WTC11 (cell line): Measurements from ENCODE around the gene GPR61. TPM values are rescaled to one million over a fixed set of nuclear protein-coding genes. Genes with fewer than 3 reads are reported as not detected.

Experiments
- ESRRA ChIP-seq: sonication (generic); formaldehyde crosslinking; IDR thresholded peaks from 2 replicates; pipeline ENCODE4 v1.8.1; 2022; ENCODE audit warnings: mild to moderate bottlenecking, missing genetic modification reagents, borderline replicate concordance
- FOXP1 ChIP-seq: sonication (generic); formaldehyde crosslinking; IDR thresholded peaks from 2 replicates; pipeline ENCODE4 v1.8.0; 2022; ENCODE audit warnings: missing genetic modification reagents, mild to moderate bottlenecking, moderate library complexity, borderline replicate concordance
- HMGA2 ChIP-seq: fragments of 250-450 bp; sonication (Bioruptor Pico); IDR thresholded peaks from 2 replicates; pipeline ENCODE4 v1.4.0; 2021; ENCODE audit warnings: mild to moderate bottlenecking, moderate library complexity
- KAT7 ChIP-seq: sonication (generic); formaldehyde crosslinking; IDR thresholded peaks from 2 replicates; pipeline ENCODE4 v1.8.1; 2023; ENCODE audit warnings: missing genetic modification reagents, mild to moderate bottlenecking, borderline replicate concordance
- MYBL2 ChIP-seq: sonication (generic); formaldehyde crosslinking; IDR thresholded peaks from 2 replicates; pipeline ENCODE4 v1.8.1; 2023; ENCODE audit warnings: mild to moderate bottlenecking, moderate library complexity, missing genetic modification reagents
- NFYB ChIP-seq: sonication (generic); formaldehyde crosslinking; conservative IDR thresholded peaks from 2 replicates; pipeline ENCODE4 v1.8.0; 2022; ENCODE audit warnings: low read depth, missing genetic modification reagents
- NR3C1 ChIP-seq: sonication (generic); formaldehyde crosslinking; conservative IDR thresholded peaks from 2 replicates; pipeline ENCODE4 v1.8.1; 2023; ENCODE audit warnings: low read depth, mild to moderate bottlenecking, missing genetic modification reagents
- OVOL2 ChIP-seq: fragments of 250-450 bp; sonication (Bioruptor Pico); IDR thresholded peaks from 2 replicates; pipeline ENCODE4 v1.9.0; 2021; ENCODE audit warnings: mild to moderate bottlenecking, borderline replicate concordance
- RELA ChIP-seq: sonication (generic); formaldehyde crosslinking; IDR thresholded peaks from 2 replicates; pipeline ENCODE4 v1.8.1; 2022; ENCODE audit warnings: missing genetic modification reagents, mild to moderate bottlenecking, borderline replicate concordance
- SOX15 ChIP-seq: fragments of 250-450 bp; sonication (Bioruptor Pico); IDR thresholded peaks from 2 replicates; pipeline ENCODE4 v1.9.0; 2021; ENCODE audit warnings: mild to moderate bottlenecking
- ZNF121 ChIP-seq: sonication (generic); formaldehyde crosslinking; IDR thresholded peaks from 2 replicates; pipeline ENCODE4 v1.8.0; 2023; ENCODE audit warnings: missing genetic modification reagents
- ZNF138 ChIP-seq: sonication (generic); formaldehyde crosslinking; conservative IDR thresholded peaks from 2 replicates; pipeline ENCODE4 v1.8.1; 2022; ENCODE audit warnings: mild to moderate bottlenecking, moderate library complexity, missing genetic modification reagents
- ZNF232 ChIP-seq: sonication (generic); formaldehyde crosslinking; IDR thresholded peaks from 2 replicates; pipeline ENCODE4 v1.8.0; 2022; ENCODE audit warnings: mild to moderate bottlenecking, missing genetic modification reagents
- ZNF263 ChIP-seq: sonication (generic); formaldehyde crosslinking; IDR thresholded peaks from 2 replicates; pipeline ENCODE4 v1.8.1; 2022; ENCODE audit warnings: low read depth, mild to moderate bottlenecking, moderate library complexity, missing genetic modification reagents
- ZNF423 ChIP-seq: fragments of 250-450 bp; sonication (Bioruptor Pico); IDR thresholded peaks from 2 replicates; pipeline ENCODE4 v2.1.2; 2022; ENCODE audit warnings: mild to moderate bottlenecking, moderate library complexity
- total RNA-seq: library from RNA; stranded (reverse); gene quantifications from 3 replicates; pipeline ENCODE4 v1.2.3, GENCODE V29; 2021
- TF ChIP-seq, protein P1 (sequence below): sonication (generic); formaldehyde crosslinking; IDR thresholded peaks from 2 replicates; pipeline ENCODE4 v1.8.0; 2023; ENCODE audit warnings: missing genetic modification reagents
- TF ChIP-seq, protein P2 (sequence below): sonication (generic); formaldehyde crosslinking; IDR thresholded peaks from 2 replicates; pipeline ENCODE4 v1.8.1; 2023; ENCODE audit warnings: mild to moderate bottlenecking, missing genetic modification reagents, moderate library complexity
- TF ChIP-seq, protein P3 (sequence below): sonication (generic); formaldehyde crosslinking; IDR thresholded peaks from 2 replicates; pipeline ENCODE4 v1.8.0; 2022; ENCODE audit warnings: mild to moderate bottlenecking, missing genetic modification reagents
- TF ChIP-seq, protein P4 (sequence below): sonication (generic); formaldehyde crosslinking; IDR thresholded peaks from 2 replicates; pipeline ENCODE4 v1.8.1; 2022; ENCODE audit warnings: mild to moderate bottlenecking, moderate library complexity, missing genetic modification reagents
- TF ChIP-seq, protein P5 (sequence below): sonication (generic); formaldehyde crosslinking; conservative IDR thresholded peaks from 2 replicates; pipeline ENCODE4 v1.8.1; 2023; ENCODE audit warnings: mild to moderate bottlenecking, low read depth, missing genetic modification reagents, moderate library complexity
- TF ChIP-seq, protein P6 (sequence below): sonication (generic); formaldehyde crosslinking; IDR thresholded peaks from 2 replicates; pipeline ENCODE4 v1.8.1; 2022; ENCODE audit warnings: missing genetic modification reagents, borderline replicate concordance
- TF ChIP-seq, protein P7 (sequence below): sonication (generic); formaldehyde crosslinking; IDR thresholded peaks from 2 replicates; pipeline ENCODE4 v1.8.0; 2022; ENCODE audit warnings: missing genetic modification reagents
- TF ChIP-seq, protein P8 (sequence below): sonication (generic); formaldehyde crosslinking; IDR thresholded peaks from 2 replicates; pipeline ENCODE4 v1.8.1; 2022; ENCODE audit warnings: low read depth, missing genetic modification reagents, borderline replicate concordance

Gene GPR61
- total RNA-seq, 1 experiment from 2014 or later, result 0.42 TPM

DNA sequence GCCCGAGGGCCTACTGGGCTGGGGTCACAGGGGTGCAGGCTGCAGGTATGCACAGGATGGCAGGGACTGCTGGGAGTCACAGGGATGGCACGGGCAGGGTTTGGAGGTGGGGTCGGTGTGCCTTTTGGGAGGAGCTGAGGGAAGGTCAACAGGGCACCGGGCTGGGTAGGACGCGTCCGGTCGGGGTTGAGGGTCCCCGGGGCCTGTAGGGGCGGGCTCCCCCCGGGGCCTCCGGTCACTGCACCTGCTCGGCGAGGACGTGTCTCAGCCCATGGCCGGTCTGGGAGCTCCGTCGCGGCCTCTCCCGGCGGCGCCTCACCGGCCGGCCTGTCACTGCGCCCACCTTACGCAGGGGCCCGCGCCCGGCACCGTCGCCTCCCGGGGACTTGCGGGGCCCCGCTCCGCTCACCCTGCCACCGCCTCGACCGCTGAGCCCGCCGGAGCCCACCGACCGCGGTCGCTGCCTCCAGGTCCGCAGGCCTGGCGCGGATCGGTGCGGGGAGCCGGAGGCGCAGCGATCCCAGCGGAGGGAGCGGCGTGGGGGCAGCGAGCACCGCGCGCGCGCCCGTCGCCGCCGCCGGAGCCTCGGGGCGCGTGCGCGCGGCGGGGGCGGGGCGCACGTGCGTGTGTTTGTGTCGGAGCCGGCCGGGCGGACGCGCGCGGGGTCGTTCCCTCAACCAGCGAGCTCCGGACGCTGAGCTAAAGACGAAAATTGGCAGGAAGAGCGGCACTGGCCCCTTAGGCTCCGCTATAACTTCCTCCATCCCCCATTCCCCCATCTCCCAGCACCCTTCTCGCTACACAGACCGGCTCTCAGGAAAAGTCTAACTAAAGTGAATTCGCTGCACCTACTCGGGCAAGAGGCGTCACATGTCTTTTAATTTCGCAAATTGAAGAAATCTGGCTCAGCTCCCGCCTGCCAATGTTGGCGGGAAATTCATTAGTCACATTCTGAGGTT, 30.2 kb upstream of the GPR61 start, which contains the start of gene AMIGO1 (continued):
- TF ChIP-seq ESRRA (no peak), NFYB (no peak), ZNF138 (CRISPR knock-in tag) (no peak), FOXP1 (CRISPR knock-in tag) (peak; percentile 30; the same call in 1 of the 2 replicates), ZNF232 (CRISPR knock-in tag) (no peak), RELA (CRISPR knock-in tag) (no peak), HMGA2 (CRISPR knock-in tag) (no peak), KAT7 (no peak), OVOL2 (CRISPR knock-in tag) (no peak), ZNF121 (CRISPR knock-in tag) (no peak), ZNF263 (CRISPR knock-in tag) (no peak), NR3C1 (no peak), ZNF423 (no peak), SOX15 (CRISPR knock-in tag) (no peak), MYBL2 (CRISPR knock-in tag) (no peak)
- TF ChIP-seq, protein P1, sequence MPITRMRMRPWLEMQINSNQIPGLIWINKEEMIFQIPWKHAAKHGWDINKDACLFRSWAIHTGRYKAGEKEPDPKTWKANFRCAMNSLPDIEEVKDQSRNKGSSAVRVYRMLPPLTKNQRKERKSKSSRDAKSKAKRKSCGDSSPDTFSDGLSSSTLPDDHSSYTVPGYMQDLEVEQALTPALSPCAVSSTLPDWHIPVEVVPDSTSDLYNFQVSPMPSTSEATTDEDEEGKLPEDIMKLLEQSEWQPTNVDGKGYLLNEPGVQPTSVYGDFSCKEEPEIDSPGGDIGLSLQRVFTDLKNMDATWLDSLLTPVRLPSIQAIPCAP (CRISPR knock-in tag), result no peak
- TF ChIP-seq, protein P2, sequence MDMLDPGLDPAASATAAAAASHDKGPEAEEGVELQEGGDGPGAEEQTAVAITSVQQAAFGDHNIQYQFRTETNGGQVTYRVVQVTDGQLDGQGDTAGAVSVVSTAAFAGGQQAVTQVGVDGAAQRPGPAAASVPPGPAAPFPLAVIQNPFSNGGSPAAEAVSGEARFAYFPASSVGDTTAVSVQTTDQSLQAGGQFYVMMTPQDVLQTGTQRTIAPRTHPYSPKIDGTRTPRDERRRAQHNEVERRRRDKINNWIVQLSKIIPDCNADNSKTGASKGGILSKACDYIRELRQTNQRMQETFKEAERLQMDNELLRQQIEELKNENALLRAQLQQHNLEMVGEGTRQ (CRISPR knock-in tag), result no peak
- TF ChIP-seq, protein P3, sequence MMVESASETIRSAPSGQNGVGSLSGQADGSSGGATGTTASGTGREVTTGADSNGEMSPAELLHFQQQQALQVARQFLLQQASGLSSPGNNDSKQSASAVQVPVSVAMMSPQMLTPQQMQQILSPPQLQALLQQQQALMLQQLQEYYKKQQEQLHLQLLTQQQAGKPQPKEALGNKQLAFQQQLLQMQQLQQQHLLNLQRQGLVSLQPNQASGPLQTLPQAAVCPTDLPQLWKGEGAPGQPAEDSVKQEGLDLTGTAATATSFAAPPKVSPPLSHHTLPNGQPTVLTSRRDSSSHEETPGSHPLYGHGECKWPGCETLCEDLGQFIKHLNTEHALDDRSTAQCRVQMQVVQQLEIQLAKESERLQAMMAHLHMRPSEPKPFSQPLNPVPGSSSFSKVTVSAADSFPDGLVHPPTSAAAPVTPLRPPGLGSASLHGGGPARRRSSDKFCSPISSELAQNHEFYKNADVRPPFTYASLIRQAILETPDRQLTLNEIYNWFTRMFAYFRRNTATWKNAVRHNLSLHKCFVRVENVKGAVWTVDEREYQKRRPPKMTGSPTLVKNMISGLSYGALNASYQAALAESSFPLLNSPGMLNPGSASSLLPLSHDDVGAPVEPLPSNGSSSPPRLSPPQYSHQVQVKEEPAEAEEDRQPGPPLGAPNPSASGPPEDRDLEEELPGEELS, result peak; percentile 44; the same call in 1 of the 2 replicates
- TF ChIP-seq, protein P4, sequence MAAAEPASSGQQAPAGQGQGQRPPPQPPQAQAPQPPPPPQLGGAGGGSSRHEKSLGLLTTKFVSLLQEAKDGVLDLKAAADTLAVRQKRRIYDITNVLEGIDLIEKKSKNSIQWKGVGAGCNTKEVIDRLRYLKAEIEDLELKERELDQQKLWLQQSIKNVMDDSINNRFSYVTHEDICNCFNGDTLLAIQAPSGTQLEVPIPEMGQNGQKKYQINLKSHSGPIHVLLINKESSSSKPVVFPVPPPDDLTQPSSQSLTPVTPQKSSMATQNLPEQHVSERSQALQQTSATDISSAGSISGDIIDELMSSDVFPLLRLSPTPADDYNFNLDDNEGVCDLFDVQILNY (CRISPR knock-in tag), result 0 out of 2 replicates have a peak, but pooled peaks have one; percentile 30
- TF ChIP-seq, protein P5, sequence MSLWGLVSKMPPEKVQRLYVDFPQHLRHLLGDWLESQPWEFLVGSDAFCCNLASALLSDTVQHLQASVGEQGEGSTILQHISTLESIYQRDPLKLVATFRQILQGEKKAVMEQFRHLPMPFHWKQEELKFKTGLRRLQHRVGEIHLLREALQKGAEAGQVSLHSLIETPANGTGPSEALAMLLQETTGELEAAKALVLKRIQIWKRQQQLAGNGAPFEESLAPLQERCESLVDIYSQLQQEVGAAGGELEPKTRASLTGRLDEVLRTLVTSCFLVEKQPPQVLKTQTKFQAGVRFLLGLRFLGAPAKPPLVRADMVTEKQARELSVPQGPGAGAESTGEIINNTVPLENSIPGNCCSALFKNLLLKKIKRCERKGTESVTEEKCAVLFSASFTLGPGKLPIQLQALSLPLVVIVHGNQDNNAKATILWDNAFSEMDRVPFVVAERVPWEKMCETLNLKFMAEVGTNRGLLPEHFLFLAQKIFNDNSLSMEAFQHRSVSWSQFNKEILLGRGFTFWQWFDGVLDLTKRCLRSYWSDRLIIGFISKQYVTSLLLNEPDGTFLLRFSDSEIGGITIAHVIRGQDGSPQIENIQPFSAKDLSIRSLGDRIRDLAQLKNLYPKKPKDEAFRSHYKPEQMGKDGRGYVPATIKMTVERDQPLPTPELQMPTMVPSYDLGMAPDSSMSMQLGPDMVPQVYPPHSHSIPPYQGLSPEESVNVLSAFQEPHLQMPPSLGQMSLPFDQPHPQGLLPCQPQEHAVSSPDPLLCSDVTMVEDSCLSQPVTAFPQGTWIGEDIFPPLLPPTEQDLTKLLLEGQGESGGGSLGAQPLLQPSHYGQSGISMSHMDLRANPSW, result no peak
- TF ChIP-seq, protein P6, sequence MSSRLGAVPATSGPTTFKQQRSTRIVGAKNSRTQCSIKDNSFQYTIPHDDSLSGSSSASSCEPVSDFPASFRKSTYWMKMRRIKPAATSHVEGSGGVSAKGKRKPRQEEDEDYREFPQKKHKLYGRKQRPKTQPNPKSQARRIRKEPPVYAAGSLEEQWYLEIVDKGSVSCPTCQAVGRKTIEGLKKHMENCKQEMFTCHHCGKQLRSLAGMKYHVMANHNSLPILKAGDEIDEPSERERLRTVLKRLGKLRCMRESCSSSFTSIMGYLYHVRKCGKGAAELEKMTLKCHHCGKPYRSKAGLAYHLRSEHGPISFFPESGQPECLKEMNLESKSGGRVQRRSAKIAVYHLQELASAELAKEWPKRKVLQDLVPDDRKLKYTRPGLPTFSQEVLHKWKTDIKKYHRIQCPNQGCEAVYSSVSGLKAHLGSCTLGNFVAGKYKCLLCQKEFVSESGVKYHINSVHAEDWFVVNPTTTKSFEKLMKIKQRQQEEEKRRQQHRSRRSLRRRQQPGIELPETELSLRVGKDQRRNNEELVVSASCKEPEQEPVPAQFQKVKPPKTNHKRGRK, result no peak
- TF ChIP-seq, protein P7, sequence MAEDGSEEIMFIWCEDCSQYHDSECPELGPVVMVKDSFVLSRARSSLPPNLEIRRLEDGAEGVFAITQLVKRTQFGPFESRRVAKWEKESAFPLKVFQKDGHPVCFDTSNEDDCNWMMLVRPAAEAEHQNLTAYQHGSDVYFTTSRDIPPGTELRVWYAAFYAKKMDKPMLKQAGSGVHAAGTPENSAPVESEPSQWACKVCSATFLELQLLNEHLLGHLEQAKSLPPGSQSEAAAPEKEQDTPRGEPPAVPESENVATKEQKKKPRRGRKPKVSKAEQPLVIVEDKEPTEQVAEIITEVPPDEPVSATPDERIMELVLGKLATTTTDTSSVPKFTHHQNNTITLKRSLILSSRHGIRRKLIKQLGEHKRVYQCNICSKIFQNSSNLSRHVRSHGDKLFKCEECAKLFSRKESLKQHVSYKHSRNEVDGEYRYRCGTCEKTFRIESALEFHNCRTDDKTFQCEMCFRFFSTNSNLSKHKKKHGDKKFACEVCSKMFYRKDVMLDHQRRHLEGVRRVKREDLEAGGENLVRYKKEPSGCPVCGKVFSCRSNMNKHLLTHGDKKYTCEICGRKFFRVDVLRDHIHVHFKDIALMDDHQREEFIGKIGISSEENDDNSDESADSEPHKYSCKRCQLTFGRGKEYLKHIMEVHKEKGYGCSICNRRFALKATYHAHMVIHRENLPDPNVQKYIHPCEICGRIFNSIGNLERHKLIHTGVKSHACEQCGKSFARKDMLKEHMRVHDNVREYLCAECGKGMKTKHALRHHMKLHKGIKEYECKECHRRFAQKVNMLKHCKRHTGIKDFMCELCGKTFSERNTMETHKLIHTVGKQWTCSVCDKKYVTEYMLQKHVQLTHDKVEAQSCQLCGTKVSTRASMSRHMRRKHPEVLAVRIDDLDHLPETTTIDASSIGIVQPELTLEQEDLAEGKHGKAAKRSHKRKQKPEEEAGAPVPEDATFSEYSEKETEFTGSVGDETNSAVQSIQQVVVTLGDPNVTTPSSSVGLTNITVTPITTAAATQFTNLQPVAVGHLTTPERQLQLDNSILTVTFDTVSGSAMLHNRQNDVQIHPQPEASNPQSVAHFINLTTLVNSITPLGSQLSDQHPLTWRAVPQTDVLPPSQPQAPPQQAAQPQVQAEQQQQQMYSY (CRISPR knock-in tag), result no peak
- TF ChIP-seq, protein P8, sequence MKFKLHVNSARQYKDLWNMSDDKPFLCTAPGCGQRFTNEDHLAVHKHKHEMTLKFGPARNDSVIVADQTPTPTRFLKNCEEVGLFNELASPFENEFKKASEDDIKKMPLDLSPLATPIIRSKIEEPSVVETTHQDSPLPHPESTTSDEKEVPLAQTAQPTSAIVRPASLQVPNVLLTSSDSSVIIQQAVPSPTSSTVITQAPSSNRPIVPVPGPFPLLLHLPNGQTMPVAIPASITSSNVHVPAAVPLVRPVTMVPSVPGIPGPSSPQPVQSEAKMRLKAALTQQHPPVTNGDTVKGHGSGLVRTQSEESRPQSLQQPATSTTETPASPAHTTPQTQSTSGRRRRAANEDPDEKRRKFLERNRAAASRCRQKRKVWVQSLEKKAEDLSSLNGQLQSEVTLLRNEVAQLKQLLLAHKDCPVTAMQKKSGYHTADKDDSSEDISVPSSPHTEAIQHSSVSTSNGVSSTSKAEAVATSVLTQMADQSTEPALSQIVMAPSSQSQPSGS (CRISPR knock-in tag), result no peak
